K562 (cell line): Measurements from ENCODE around the gene PRKD2. TPM values are rescaled to one million over a fixed set of nuclear protein-coding genes. Genes with fewer than 3 reads are reported as not detected.
A peak's percentile ranks its signal among the peaks of the same experiment; 100 is the strongest.

ENCODE experiments used
- GATA2 ChIP-seq: sonication (generic); formaldehyde crosslinking; IDR thresholded peaks from 2 replicates; pipeline ENCODE4 v1.4.0; 2020; ENCODE audit warnings: mild to moderate bottlenecking, missing genetic modification reagents
- HNRNPH1 ChIP-seq: fragments of 200-400 bp; formaldehyde crosslinking; optimal IDR thresholded peaks from 2 replicates; pipeline ENCODE3; 2017; ENCODE audit warnings: low read depth, mild to moderate bottlenecking, low read length, moderate library complexity
- MAZ ChIP-seq, 2 experiments: fragments of 450-650 bp in 1 of 2; sonication (generic) in 1 of 2; formaldehyde crosslinking; IDR thresholded peaks in 1 of 2; conservative IDR thresholded peaks in 1 of 2; 2 replicates each; pipeline versions ENCODE4 v1.4.0 to v1.5.0; 2020; ENCODE audit warnings: mild to moderate bottlenecking in 1 of 2, missing genetic modification reagents in 1 of 2
- MEF2A ChIP-seq: IDR thresholded peaks from 2 replicates; pipeline ENCODE4 v1.6.1; 2011; ENCODE audit warnings: low read depth, mild to moderate bottlenecking, low read length, moderate library complexity; ENCODE audit not compliant: control insufficient read depth
- SMAD4 ChIP-seq: fragments of 250-450 bp; sonication (Bioruptor Pico); conservative IDR thresholded peaks from 2 replicates; pipeline ENCODE4 v1.8.0; 2021; ENCODE audit warnings: inconsistent platforms, mild to moderate bottlenecking, moderate library complexity
- THRAP3 ChIP-seq: fragments of 450-650 bp; IDR thresholded peaks from 2 replicates; pipeline ENCODE4 v1.6.1; 2016; ENCODE audit warnings: mild to moderate bottlenecking, inconsistent platforms, borderline replicate concordance
- polyA plus RNA-seq, 8 experiments: library from polyadenylated mRNA; depleted of rRNA in 4 of 8; stranded (reverse) in 5 of 8; unstranded in 3 of 8; fragments of >200 nt; fragmentation: Nextera tagmentation in 2 of 8; fragmentation: Illumina TruSeq in 1 of 8; extraction: Ambion mirVana in 2 of 8; extraction: Trizol in 1 of 8; gene quantifications; 2 replicates each; pipeline versions ENCODE4 v1.2.1 to v1.2.3, GENCODE V29; 2011 to 2014; ENCODE audit warnings: inconsistent platforms in 1 of 8, missing spikeins in 1 of 8
- total RNA-seq, 7 experiments: library from RNA; depleted of rRNA in 6 of 7; stranded (reverse); fragments of >200 nt in 6 of 7; fragmentation: Illumina TruSeq in 2 of 7; extraction: Trizol in 2 of 7; gene quantifications; 2 replicates each; pipeline versions ENCODE4 v1.2.1 to v1.2.3, GENCODE V29; 2011 to 2021; ENCODE audit warnings: low replicate concordance in 1 of 7
- TF ChIP-seq, protein P1 (sequence below): fragments of 450-650 bp; IDR thresholded peaks from 2 replicates; pipeline ENCODE4 v1.6.1; 2016; ENCODE audit warnings: mild to moderate bottlenecking, moderate library complexity
- TF ChIP-seq, protein P2 (sequence below): fragments of 450-650 bp; conservative IDR thresholded peaks from 2 replicates; pipeline ENCODE4 v1.6.1; 2016; ENCODE audit warnings: missing genetic modification characterization, low read depth, mild to moderate bottlenecking, control low read depth, missing compliant biosample characterization
- TF ChIP-seq, protein P3 (sequence below): fragments of 250-450 bp; sonication (Bioruptor Pico); IDR thresholded peaks from 2 replicates; pipeline ENCODE4 v1.5.0; 2020; ENCODE audit warnings: mild to moderate bottlenecking
- TF ChIP-seq, protein P4 (sequence below): sonication (generic); formaldehyde crosslinking; IDR thresholded peaks from 2 replicates; pipeline ENCODE4 v1.8.0; 2022; ENCODE audit warnings: mild to moderate bottlenecking, missing genetic modification reagents

PRKD2 gene
- total and polyA plus RNA-seq, 9 of the 15 experiments (the other 6 are each of a cell fraction or from before 2014, with no cell fraction given): 1.8 to 60.0 (median 15.0) TPM

DNA sequence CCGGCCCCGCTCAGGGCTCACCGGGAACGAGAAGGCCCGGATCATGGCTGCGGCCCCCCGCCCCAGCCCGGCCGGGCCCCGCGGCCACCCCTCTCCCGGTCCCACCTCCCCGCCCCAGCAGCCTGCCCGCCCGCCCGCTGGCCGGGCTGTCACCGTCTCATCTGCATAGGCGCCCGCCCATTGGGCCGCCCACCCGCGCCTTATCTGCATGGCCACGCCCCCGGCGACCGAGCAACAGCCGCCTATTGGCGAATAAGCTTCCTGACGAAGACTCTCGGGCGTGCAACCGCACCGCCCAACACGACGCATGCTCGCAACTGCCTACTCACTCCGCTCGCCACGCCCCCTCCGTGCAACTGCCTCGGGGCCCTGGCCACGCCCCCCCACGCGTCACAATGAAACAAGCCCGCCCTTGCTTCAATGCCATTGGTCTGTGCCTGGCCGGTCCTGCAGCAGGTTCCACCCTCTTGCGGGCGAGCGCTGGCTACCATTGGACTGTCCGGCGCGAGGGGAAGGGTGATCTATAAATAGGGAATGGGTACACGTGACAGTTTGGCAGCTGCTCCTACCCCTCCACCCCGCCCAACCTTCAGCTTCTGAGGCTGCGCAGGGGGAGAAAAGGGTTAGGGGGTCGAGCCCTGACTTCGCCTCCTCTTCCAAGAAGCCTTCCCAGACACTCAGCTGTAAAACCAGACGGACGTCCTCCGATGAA lies 55.7 kb downstream of the PRKD2 start, which contains the start of gene DACT3 (continued):
- TF ChIP-seq, protein P1, sequence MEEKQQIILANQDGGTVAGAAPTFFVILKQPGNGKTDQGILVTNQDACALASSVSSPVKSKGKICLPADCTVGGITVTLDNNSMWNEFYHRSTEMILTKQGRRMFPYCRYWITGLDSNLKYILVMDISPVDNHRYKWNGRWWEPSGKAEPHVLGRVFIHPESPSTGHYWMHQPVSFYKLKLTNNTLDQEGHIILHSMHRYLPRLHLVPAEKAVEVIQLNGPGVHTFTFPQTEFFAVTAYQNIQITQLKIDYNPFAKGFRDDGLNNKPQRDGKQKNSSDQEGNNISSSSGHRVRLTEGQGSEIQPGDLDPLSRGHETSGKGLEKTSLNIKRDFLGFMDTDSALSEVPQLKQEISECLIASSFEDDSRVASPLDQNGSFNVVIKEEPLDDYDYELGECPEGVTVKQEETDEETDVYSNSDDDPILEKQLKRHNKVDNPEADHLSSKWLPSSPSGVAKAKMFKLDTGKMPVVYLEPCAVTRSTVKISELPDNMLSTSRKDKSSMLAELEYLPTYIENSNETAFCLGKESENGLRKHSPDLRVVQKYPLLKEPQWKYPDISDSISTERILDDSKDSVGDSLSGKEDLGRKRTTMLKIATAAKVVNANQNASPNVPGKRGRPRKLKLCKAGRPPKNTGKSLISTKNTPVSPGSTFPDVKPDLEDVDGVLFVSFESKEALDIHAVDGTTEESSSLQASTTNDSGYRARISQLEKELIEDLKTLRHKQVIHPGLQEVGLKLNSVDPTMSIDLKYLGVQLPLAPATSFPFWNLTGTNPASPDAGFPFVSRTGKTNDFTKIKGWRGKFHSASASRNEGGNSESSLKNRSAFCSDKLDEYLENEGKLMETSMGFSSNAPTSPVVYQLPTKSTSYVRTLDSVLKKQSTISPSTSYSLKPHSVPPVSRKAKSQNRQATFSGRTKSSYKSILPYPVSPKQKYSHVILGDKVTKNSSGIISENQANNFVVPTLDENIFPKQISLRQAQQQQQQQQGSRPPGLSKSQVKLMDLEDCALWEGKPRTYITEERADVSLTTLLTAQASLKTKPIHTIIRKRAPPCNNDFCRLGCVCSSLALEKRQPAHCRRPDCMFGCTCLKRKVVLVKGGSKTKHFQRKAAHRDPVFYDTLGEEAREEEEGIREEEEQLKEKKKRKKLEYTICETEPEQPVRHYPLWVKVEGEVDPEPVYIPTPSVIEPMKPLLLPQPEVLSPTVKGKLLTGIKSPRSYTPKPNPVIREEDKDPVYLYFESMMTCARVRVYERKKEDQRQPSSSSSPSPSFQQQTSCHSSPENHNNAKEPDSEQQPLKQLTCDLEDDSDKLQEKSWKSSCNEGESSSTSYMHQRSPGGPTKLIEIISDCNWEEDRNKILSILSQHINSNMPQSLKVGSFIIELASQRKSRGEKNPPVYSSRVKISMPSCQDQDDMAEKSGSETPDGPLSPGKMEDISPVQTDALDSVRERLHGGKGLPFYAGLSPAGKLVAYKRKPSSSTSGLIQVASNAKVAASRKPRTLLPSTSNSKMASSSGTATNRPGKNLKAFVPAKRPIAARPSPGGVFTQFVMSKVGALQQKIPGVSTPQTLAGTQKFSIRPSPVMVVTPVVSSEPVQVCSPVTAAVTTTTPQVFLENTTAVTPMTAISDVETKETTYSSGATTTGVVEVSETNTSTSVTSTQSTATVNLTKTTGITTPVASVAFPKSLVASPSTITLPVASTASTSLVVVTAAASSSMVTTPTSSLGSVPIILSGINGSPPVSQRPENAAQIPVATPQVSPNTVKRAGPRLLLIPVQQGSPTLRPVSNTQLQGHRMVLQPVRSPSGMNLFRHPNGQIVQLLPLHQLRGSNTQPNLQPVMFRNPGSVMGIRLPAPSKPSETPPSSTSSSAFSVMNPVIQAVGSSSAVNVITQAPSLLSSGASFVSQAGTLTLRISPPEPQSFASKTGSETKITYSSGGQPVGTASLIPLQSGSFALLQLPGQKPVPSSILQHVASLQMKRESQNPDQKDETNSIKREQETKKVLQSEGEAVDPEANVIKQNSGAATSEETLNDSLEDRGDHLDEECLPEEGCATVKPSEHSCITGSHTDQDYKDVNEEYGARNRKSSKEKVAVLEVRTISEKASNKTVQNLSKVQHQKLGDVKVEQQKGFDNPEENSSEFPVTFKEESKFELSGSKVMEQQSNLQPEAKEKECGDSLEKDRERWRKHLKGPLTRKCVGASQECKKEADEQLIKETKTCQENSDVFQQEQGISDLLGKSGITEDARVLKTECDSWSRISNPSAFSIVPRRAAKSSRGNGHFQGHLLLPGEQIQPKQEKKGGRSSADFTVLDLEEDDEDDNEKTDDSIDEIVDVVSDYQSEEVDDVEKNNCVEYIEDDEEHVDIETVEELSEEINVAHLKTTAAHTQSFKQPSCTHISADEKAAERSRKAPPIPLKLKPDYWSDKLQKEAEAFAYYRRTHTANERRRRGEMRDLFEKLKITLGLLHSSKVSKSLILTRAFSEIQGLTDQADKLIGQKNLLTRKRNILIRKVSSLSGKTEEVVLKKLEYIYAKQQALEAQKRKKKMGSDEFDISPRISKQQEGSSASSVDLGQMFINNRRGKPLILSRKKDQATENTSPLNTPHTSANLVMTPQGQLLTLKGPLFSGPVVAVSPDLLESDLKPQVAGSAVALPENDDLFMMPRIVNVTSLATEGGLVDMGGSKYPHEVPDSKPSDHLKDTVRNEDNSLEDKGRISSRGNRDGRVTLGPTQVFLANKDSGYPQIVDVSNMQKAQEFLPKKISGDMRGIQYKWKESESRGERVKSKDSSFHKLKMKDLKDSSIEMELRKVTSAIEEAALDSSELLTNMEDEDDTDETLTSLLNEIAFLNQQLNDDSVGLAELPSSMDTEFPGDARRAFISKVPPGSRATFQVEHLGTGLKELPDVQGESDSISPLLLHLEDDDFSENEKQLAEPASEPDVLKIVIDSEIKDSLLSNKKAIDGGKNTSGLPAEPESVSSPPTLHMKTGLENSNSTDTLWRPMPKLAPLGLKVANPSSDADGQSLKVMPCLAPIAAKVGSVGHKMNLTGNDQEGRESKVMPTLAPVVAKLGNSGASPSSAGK: no peak
- TF ChIP-seq GATA2 (CRISPR knock-in tag): no peak
- TF ChIP-seq HNRNPH1: no peak
- TF ChIP-seq, protein P2, sequence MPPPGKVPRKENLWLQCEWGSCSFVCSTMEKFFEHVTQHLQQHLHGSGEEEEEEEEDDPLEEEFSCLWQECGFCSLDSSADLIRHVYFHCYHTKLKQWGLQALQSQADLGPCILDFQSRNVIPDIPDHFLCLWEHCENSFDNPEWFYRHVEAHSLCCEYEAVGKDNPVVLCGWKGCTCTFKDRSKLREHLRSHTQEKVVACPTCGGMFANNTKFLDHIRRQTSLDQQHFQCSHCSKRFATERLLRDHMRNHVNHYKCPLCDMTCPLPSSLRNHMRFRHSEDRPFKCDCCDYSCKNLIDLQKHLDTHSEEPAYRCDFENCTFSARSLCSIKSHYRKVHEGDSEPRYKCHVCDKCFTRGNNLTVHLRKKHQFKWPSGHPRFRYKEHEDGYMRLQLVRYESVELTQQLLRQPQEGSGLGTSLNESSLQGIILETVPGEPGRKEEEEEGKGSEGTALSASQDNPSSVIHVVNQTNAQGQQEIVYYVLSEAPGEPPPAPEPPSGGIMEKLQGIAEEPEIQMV (tag): no peak
- peak; percentile 81 for TF ChIP-seq MEF2A
- 0 out of 2 replicates have a peak, but pooled peaks have one; percentile 10 for TF ChIP-seq SMAD4 (CRISPR knock-in tag)
- peak in 1 of 2 experiments; percentile 56; a peak in 3 of 4 replicates for TF ChIP-seq MAZ (CRISPR knock-in tag; conservative IDR thresholded peaks at IDR 0.05 in 1 of 2, IDR thresholded peaks at IDR 0.05 in 1 of 2)
- TF ChIP-seq, protein P3, sequence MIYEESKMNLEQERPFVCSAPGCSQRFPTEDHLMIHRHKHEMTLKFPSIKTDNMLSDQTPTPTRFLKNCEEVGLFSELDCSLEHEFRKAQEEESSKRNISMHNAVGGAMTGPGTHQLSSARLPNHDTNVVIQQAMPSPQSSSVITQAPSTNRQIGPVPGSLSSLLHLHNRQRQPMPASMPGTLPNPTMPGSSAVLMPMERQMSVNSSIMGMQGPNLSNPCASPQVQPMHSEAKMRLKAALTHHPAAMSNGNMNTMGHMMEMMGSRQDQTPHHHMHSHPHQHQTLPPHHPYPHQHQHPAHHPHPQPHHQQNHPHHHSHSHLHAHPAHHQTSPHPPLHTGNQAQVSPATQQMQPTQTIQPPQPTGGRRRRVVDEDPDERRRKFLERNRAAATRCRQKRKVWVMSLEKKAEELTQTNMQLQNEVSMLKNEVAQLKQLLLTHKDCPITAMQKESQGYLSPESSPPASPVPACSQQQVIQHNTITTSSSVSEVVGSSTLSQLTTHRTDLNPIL (CRISPR knock-in tag): no peak
- TF ChIP-seq, protein P4, sequence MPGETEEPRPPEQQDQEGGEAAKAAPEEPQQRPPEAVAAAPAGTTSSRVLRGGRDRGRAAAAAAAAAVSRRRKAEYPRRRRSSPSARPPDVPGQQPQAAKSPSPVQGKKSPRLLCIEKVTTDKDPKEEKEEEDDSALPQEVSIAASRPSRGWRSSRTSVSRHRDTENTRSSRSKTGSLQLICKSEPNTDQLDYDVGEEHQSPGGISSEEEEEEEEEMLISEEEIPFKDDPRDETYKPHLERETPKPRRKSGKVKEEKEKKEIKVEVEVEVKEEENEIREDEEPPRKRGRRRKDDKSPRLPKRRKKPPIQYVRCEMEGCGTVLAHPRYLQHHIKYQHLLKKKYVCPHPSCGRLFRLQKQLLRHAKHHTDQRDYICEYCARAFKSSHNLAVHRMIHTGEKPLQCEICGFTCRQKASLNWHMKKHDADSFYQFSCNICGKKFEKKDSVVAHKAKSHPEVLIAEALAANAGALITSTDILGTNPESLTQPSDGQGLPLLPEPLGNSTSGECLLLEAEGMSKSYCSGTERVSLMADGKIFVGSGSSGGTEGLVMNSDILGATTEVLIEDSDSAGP (CRISPR knock-in tag): no peak
- no peak for TF ChIP-seq THRAP3
